HG03521 (cell line): ENCODE data around the gene CCDC92.
"Not testable (repeated sequence)": the region's sequence is repeated elsewhere in the genome, so short reads cannot be mapped to it uniquely, and the experiment has no call there.

Experiments used
- ATAC-seq: cut with Tn5 transposase; IDR thresholded peaks from one replicate; pipeline ENCODE4 v1.9.1; 2021; ENCODE audit warnings: mild to moderate bottlenecking, moderate library complexity; ENCODE audit not compliant: unreplicated experiment

CCDC92 gene

GRCh38 chr12:123951467-123951866 is 21.2 kb downstream of the CCDC92 start:
- no peak for ATAC-seq

GRCh38 chr12:123950476-123951349 is 21.9 kb downstream of the CCDC92 start:
- ATAC-seq: no peak

DNA sequence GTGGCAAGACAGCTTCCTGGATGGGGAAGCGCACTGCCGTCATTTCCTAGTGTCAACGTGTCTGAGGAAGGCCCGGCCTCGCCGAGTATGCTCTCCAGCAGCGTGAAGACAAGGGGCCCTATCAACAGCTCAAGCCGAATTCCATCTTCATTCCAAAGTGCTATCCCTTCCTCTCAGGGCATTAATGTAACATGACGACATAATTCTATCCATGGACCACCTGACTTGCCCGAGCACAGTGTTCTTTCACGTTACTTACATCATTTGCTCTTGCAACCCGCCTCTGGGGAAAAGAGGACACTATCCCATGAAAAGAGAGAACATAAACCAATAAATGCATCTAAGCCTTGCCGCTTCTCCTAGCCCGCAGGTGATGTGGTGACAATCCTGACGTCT is 22.9 kb downstream of the CCDC92 start:
- no peak for ATAC-seq

DNA sequence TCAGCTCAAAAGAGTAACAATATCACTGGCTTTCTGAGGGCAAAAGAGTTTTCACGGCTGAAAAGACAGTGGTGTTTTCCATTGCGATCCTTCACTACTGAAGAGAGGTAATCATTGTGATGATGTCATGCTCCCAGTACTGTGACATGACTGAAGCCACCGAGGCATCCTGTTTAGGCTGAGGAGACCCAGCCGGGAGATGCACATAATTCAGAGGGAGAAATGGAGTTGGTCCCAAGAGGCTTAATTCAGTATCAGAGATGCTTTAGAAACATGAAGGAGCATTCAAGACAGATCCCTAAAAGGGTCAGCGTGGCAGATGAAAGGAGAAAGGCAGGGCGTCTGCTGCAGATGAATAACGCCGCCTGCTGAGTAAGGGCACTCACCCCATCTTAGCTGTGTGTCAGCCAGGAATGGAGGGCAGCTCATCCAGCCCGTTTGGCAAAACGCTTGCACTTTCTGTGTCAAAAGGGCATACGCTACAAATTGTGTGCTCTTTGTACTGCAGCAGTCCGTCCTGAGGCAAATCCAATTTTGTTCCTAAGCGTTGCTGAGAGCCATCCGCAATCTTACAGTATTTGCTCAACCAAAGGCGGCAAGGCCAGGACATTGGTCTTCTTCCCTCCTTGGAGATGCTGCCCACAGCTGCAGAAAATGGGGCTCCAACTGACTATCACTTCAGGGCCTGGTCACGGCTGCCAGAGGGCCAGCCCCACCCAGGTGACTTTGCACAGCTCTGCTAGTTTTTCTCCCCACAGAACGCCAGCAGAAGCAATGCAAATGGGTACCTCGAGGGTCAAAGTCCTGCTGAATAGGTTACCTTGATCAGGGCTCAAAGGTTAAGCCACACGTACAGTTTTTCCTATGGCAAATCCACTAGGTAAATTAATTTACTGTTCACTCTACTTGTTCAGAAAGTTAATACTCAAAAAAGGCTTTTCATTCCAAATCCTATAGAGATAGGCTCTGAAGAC is 23.5 kb downstream of the CCDC92 start:
- no peak for ATAC-seq

DNA sequence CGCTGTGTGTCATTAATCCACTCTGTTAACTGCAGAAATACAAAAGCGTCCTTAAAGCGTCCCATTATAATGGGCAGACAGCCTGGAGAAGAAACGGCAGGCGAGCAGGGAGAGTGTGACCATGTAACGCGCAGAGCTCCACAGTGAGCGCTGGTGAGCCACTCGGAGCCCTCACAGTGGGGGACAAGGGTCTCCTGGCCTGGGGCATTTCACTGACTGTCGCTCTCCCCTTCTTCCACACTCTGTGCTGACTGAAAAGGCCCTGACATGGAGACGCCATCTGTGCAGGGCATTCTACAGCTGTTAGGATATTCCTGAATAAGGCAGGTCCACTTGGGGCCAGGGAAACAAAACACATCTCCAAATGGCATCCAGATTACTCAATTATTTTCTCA is 24.2 kb downstream of the CCDC92 start:
- ATAC-seq: no peak

GRCh38 chr12:123947531-123947930 is 25.1 kb downstream of the CCDC92 start:
- not testable (repeated sequence) for ATAC-seq

DNA sequence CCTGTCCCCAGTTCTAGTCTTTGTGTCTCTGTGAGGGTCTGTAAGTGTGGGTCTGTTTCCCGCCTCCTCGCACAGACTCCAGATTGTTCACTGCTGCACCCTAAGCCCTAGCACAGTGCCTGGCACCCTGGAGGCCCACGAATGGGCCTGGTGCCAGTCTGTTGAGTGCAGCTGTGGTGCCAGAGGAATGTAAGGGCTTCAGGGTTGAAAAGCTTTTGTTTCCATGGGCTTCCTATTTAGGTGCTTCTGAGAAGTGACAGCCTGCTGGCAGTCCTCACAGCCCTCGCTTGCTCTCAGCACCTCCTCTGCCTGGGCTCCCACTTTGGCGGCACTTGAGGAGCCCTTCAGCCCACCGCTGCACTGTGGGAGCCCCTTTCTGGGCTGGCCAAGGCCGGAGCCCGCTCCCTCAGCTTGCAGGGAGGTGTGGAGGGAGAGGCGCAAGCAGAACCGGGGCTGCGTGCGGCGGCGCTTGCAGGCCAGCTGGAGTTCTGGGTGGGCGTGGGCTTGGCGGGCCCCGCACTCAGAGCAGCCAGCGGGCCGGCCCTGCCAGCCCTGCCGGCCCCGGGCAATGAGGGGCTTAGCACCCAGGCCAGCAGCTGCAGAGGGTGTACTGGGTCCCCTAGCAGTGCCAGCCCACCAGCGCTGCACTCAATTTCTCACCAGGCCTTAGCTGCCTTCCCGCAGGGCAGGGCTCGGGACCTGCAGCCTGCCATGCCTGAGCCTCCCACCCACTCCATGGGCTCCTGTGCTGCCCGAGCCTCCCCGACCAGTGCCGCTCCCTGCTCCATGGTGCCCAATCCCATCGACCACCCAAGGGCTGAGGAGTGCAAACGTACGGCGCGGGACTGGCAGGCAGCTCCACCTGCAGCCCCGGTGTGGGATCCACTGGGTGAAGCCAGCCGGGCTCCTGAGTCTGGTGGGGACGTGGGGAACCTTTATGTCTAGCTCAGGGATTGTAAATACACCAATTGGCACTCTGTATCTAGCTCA is 25.8 kb downstream of the CCDC92 start:
- not testable (repeated sequence) for ATAC-seq

- ATAC-seq: no peak
Measured at GRCh38 chr12:123946152-123946515, 26.5 kb downstream of the CCDC92 start.

GRCh38 chr12:123945287-123946151 is 27.1 kb downstream of the CCDC92 start:
- ATAC-seq: no peak

GRCh38 chr12:123944696-123945095 is 27.9 kb downstream of the CCDC92 start:
- no peak for ATAC-seq

GRCh38 chr12:123943816-123944215 is 28.8 kb downstream of the CCDC92 start:
- no peak for ATAC-seq

- no peak for ATAC-seq
Measured at GRCh38 chr12:123942911-123943648, 29.6 kb downstream of the CCDC92 start.

DNA sequence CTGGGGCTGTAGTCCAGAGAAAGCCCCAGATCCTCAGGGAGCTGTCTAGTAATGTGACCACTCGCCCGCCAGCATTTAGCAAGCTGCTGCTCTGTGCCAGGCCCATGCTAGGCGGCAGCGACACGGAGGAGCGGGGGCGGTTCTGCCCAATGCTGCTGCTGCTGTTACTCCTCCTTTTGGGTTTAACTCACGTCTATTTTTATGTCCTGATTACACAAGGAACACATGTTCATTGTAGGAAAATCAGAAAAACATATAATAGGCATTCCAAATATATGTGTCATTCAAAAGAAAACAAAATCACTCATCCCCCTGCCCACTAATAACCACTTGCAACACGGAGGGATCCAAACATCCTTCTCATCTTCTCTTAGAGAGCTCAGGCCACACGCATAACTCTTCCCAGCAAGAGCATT is 30.4 kb downstream of the CCDC92 start:
- no peak for ATAC-seq

- no peak for ATAC-seq
Measured at GRCh38 chr12:123941624-123942237, 30.9 kb downstream of the CCDC92 start.

DNA sequence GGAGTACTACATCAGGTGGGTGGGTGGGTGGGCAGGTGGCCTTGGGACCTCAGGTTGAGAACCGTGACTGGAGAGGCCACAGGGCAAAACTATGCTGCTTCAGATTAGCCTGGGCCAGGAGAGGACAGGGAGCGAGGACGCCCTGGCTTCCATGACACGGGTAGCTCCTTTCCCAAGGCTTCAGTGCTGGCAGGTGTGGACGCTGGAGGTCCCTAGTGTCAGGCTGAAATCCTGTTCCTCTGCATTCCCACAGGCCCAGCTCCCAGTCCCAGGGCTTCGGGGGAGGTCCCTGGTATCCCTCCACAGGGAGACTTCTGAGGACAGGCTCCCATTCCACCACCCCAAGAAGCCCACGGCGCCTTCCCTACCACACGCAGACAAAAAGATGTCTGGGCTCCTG is 31.6 kb downstream of the CCDC92 start:
- no peak for ATAC-seq

GRCh38 chr12:123940627-123940966 is 32.0 kb downstream of the CCDC92 start:
- no peak for ATAC-seq

DNA sequence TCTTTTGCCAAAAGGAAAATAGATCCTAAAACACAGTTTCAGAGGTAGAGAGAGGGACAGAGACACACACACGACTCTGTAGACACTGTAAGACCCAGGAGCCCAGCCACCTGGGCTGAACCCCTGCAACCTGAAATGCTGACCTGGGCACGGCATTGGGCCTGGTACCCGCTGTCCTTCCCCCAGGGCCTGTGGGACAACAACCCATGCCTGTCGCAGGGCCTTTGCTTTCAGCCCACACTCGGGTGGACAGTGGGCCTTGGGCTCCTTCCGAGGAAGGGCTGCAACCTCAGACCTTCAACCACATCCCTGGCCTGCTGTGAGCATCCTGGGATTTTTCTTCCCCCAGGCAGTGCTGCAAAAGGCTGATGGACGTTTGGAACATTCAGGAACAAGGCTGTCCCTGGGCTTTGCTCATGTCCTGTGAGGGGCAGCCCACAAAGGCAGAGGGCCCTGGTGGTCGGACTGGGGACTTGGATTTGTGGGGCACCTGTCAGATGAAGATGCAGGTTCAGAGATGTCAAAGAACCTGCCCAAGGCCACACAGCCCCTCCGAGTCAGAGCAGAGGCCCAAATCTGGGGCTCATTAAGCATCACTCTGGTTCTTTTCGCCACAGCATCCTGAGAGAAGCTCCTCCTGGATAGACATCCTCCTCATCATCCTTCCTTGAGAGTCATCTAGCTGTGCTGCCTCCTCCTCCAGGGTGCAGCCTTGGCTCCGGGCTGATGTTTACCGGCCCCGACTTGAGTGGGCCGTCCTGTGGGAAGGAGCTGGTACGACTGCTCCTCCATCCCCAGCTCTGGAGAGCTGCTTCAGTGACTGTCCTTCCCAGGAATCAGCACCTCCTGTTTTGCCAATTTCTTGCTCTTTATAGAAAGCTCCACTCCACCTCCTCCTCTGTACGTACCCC is 32.7 kb downstream of the CCDC92 start:
- no peak for ATAC-seq
